Endothelial cell of umbilical vein (primary cell): ENCODE results near the gene CLCN2. TPM values are rescaled to one million over a fixed set of nuclear protein-coding genes. Genes with fewer than 3 reads are reported as not detected.

Experiments
- BruUV-seq: library from RNA; stranded (reverse); fragments of 400-500 nt; replicated peaks from 2 replicates; lab custom pipeline; 2021; lab: Mats Ljungman, UMichigan
- CTCF ChIA-PET: fragments of 300-600, 350-600 bp; sonication (Branson Sonifier 250); formaldehyde crosslinking; loops from one replicate; lab custom pipeline; 2021; ENCODE audit warnings: antibody characterized with exemption, inconsistent platforms; lab: Charles Lee
- POLR2A ChIA-PET: fragments of 300-600, 350-600 bp; sonication (Branson Sonifier 250); formaldehyde crosslinking; loops from one replicate; lab custom pipeline; 2021; ENCODE audit warnings: antibody characterized with exemption, inconsistent platforms; lab: Charles Lee
- DNase-seq: peaks from one replicate; pipeline ENCODE4 v3.0.0-alpha.2; 2011; ENCODE audit warnings: low read depth, low spot score
- FAIRE-seq: peaks from 2 replicates; lab custom pipeline; 2011; peaks lifted over from hg19 to GRCh38; lab: Jason Lieb, UNC
- H2AFZ ChIP-seq: 2 replicates; pipeline ENCODE4 v1.6.0; 2012; ENCODE audit warnings: low read depth, low read length, control low read depth, inconsistent platforms
- H3K27ac ChIP-seq: 2 replicates; pipeline ENCODE4 v1.5.1; 2011; ENCODE audit warnings: low read depth, mild to moderate bottlenecking, control low read depth, low read length, moderate library complexity; ENCODE audit not compliant: insufficient read depth
- H3K27me3 ChIP-seq, 2 experiments: 2 replicates each; pipeline versions ENCODE4 v1.6.0 to v1.6.1; 2011; ENCODE audit warnings: low read length in 2 of 2, mixed read lengths in 1 of 2; ENCODE audit not compliant: control insufficient read depth in 2 of 2, insufficient read depth in 2 of 2
- H3K36me3 ChIP-seq, 2 experiments: 2 replicates in 1 of 2; 3 replicates in 1 of 2; pipeline ENCODE4 v1.5.1; 2011; ENCODE audit warnings: low read length in 2 of 2, mild to moderate bottlenecking in 1 of 2, moderate library complexity in 1 of 2; ENCODE audit not compliant: control insufficient read depth in 2 of 2, insufficient read depth in 2 of 2; ENCODE audit errors: extremely low read depth in 1 of 2
- H3K4me1 ChIP-seq: 3 replicates; pipeline ENCODE4 v1.5.1; 2011; ENCODE audit warnings: mild to moderate bottlenecking, low read length; ENCODE audit not compliant: control insufficient read depth, insufficient read depth; ENCODE audit errors: extremely low read depth
- H3K4me2 ChIP-seq: 2 replicates; pipeline ENCODE4 v1.6.1; 2011; ENCODE audit warnings: low read length, control low read depth, mixed read lengths; ENCODE audit not compliant: insufficient read depth
- H3K4me3 ChIP-seq, 3 experiments: fragments of 200-600 bp in 1 of 3; sonication (generic), shearing (Covaris generic) in 1 of 3; replicated peaks in 1 of 3; 2 replicates each; pipeline ENCODE4 v1.5.1; 2011 to 2016; ENCODE audit warnings: control low read depth in 3 of 3, low read length in 3 of 3, mild to moderate bottlenecking in 2 of 3, inconsistent platforms in 1 of 3, low read depth in 1 of 3, moderate library complexity in 1 of 3; ENCODE audit not compliant: insufficient read depth in 1 of 3
- H3K79me2 ChIP-seq: 2 replicates; pipeline ENCODE4 v1.6.0; 2012; ENCODE audit warnings: low read length, inconsistent platforms; ENCODE audit not compliant: control insufficient read depth, insufficient read depth
- H3K9ac ChIP-seq: replicated peaks from 2 replicates; pipeline ENCODE3; 2011; ENCODE audit warnings: low read length, control low read depth; ENCODE audit not compliant: insufficient read depth; ENCODE audit errors: extremely low read depth
- H3K9me1 ChIP-seq: replicated peaks from 3 replicates; pipeline ENCODE4 v1.6.0; 2011; ENCODE audit warnings: mild to moderate bottlenecking, low read length; ENCODE audit not compliant: control insufficient read depth, insufficient read depth; ENCODE audit errors: extremely low read depth
- H3K9me3 ChIP-seq: replicated peaks from 2 replicates; pipeline ENCODE4 v1.5.1; 2012; ENCODE audit warnings: low read length, inconsistent platforms; ENCODE audit not compliant: control insufficient read depth, insufficient read depth
- H4K20me1 ChIP-seq: replicated peaks from 2 replicates; pipeline ENCODE3; 2011; ENCODE audit warnings: mild to moderate bottlenecking, low read length; ENCODE audit not compliant: control insufficient read depth, insufficient read depth; ENCODE audit errors: extremely low read depth
- FOS ChIP-seq: IDR thresholded peaks from 2 replicates; pipeline ENCODE4 v1.6.1; 2011; ENCODE audit warnings: mild to moderate bottlenecking, low read length, moderate library complexity, borderline replicate concordance; ENCODE audit not compliant: insufficient read depth
- GATA2 ChIP-seq: IDR thresholded peaks from 2 replicates; pipeline ENCODE4 v1.7.0; 2011; ENCODE audit warnings: low read depth, mild to moderate bottlenecking, moderate library complexity, mixed read lengths, low read length; ENCODE audit not compliant: insufficient read length, insufficient read depth
- JUN ChIP-seq: IDR thresholded peaks from 2 replicates; pipeline ENCODE4 v1.6.1; 2011; ENCODE audit warnings: borderline replicate concordance, low read depth; ENCODE audit not compliant: insufficient read length, insufficient read depth
- MYC ChIP-seq: IDR thresholded peaks from one replicate; pipeline ENCODE4 v1.6.1; 2011; ENCODE audit warnings: mild to moderate bottlenecking, low read depth, low read length
- dilution Hi-C: fragments of 300-500 bp; cut with MboI; formaldehyde crosslinking; loops from one replicate; pipeline ENCODE4 v1.15.0; 2019; ENCODE audit warnings: low sequenced_read_pairs; ENCODE audit not compliant: extremely low pct_ligation_motif_present
- intact Hi-C: fragments of 100-400 bp; cut with micrococcal nuclease; formaldehyde crosslinking; loops from one replicate; pipeline ENCODE4 v1.10.0; 2022
- polyA plus RNA-seq, 4 experiments: library from polyadenylated mRNA; depleted of rRNA in 3 of 4; stranded (reverse) in 3 of 4; unstranded in 1 of 4; fragments of >200 nt; gene quantifications; 2 replicates each; pipeline versions ENCODE4 v1.2.1 to v1.2.3, GENCODE V29; 2011 to 2012; ENCODE audit warnings: missing spikeins in 1 of 4
- total RNA-seq: library from RNA; stranded (reverse); gene quantifications from 2 replicates; pipeline ENCODE4 v1.2.3, GENCODE V29; 2021
- TF ChIP-seq, protein P1 (sequence below): IDR thresholded peaks from 2 replicates; pipeline ENCODE4 v1.6.1; 2011; ENCODE audit not compliant: insufficient read depth, insufficient read length
- TF ChIP-seq, protein P2 (sequence below), 2 donors: IDR thresholded peaks; 1 replicate in 1 of 2; 2 replicates in 1 of 2; pipeline ENCODE4 v1.5.1; 2011; ENCODE audit warnings: low read length in 2 of 2, mild to moderate bottlenecking in 2 of 2, moderate library complexity in 2 of 2, control low read depth in 1 of 2, inconsistent platforms in 1 of 2, low read depth in 1 of 2; ENCODE audit not compliant: insufficient read depth in 1 of 2; ENCODE audit errors: extremely low read depth in 1 of 2

Gene CLCN2
- total and polyA plus RNA-seq, 2 donors (not counting 3 experiments of a cell fraction or from before 2014, with no cell fraction given): 3.5 to 6.5 TPM

- H3K36me3 ChIP-seq: peaks cover 24 to 31% of the 10 kb centered on the region in 2 experiments
Measured at GRCh38 chr3:184308744-184309143, 52.7 kb downstream of the CLCN2 start.

GRCh38 chr3:184307915-184308314 is 53.5 kb downstream of the CLCN2 start:
- CTCF ChIA-PET: no interaction called here
- H4K20me1 ChIP-seq: no peaks in the 10 kb centered on the region
- no peaks in the 10 kb centered on the region for H3K4me1 ChIP-seq
- no peak overlapping the region for H3K4me3 ChIP-seq
- dilution Hi-C loops: no loop called here
- FAIRE-seq (no peak), DNase-seq (no peak)
- intact Hi-C loops: no loop called here
- no peaks in the 10 kb centered on the region for H3K27me3 ChIP-seq
- no TSS peak for BruUV-seq
- H3K4me2 ChIP-seq: no peak overlapping the region
- H3K79me2 ChIP-seq: peaks cover 18% of the 10 kb centered on the region
- H3K9me1 ChIP-seq: no peaks in the 10 kb centered on the region
- POLR2A ChIA-PET: no interaction called here
- no peaks in the 10 kb centered on the region for H3K9me3 ChIP-seq
- peaks cover 30 to 38% of the 10 kb centered on the region in 2 experiments for H3K36me3 ChIP-seq
- H2AFZ ChIP-seq: no peak overlapping the region
- H3K27ac ChIP-seq: no peak overlapping the region
- no peak overlapping the region for H3K9ac ChIP-seq
- TF ChIP-seq, protein P1, sequence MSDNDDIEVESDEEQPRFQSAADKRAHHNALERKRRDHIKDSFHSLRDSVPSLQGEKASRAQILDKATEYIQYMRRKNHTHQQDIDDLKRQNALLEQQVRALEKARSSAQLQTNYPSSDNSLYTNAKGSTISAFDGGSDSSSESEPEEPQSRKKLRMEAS: no peak
- no peak for TF ChIP-seq JUN

More at GRCh38 chr3:184308744-184309143, 52.7 kb downstream of the CLCN2 start:
- H3K9me1 ChIP-seq: no peaks in the 10 kb centered on the region
- ChIA-PET POLR2A (no interaction called here), CTCF (no interaction called here)
- FAIRE-seq (no peak), DNase-seq (no peak)
- H3K27ac ChIP-seq: no peak overlapping the region
- no peaks in the 10 kb centered on the region for H3K4me1 ChIP-seq
- H3K9ac ChIP-seq: no peak overlapping the region
- H2AFZ ChIP-seq: no peak overlapping the region
- no peaks in the 10 kb centered on the region for H3K9me3 ChIP-seq
- intact Hi-C loops: no loop called here
- BruUV-seq: TSS peak; percentile 55
- H3K4me3 ChIP-seq: no peak overlapping the region
- dilution Hi-C loops: no loop called here
- H3K27me3 ChIP-seq: no peaks in the 10 kb centered on the region
- H3K4me2 ChIP-seq: no peak overlapping the region
- no peaks in the 10 kb centered on the region for H4K20me1 ChIP-seq
- peaks cover 9% of the 10 kb centered on the region for H3K79me2 ChIP-seq
- TF ChIP-seq MYC: no peak
- no peak for TF ChIP-seq FOS
- TF ChIP-seq, protein P2, sequence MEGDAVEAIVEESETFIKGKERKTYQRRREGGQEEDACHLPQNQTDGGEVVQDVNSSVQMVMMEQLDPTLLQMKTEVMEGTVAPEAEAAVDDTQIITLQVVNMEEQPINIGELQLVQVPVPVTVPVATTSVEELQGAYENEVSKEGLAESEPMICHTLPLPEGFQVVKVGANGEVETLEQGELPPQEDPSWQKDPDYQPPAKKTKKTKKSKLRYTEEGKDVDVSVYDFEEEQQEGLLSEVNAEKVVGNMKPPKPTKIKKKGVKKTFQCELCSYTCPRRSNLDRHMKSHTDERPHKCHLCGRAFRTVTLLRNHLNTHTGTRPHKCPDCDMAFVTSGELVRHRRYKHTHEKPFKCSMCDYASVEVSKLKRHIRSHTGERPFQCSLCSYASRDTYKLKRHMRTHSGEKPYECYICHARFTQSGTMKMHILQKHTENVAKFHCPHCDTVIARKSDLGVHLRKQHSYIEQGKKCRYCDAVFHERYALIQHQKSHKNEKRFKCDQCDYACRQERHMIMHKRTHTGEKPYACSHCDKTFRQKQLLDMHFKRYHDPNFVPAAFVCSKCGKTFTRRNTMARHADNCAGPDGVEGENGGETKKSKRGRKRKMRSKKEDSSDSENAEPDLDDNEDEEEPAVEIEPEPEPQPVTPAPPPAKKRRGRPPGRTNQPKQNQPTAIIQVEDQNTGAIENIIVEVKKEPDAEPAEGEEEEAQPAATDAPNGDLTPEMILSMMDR (IDR thresholded peaks at IDR 0.05; ENCODE audit: extremely low read depth in 1 of 2, insufficient read depth in 1 of 2, low read depth in 1 of 2, low read length in 2 of 2): peak in 1 of 2 donors; percentile 26
- peak; percentile 57 for TF ChIP-seq GATA2
- no peak for TF ChIP-seq JUN
